ENCODE data around the gene FNBP1L.

FNBP1L gene

GRCh38 chr1:93592551-93592949, 144.6 kb downstream of the FNBP1L start:
- DNase-seq (ENCODE audit: low spot score) = no peak

GRCh38 chr1:93593854-93594602, 146.1 kb downstream of the FNBP1L start:
- DNase-seq (ENCODE audit: low spot score) = no peak

- no peak for DNase-seq (ENCODE audit: low spot score)
These were observed 146.6 kb downstream of the FNBP1L start for GRCh38 chr1:93594603-93594880.

GRCh38 chr1:93595266-93595665, 147.3 kb downstream of the FNBP1L start:
- DNase-seq (ENCODE audit: low spot score) = no peak

GRCh38 chr1:93595743-93596142, 147.8 kb downstream of the FNBP1L start:
- no peak for DNase-seq (ENCODE audit: low spot score)

GRCh38 chr1:93596329-93597089, 148.6 kb downstream of the FNBP1L start:
- DNase-seq (ENCODE audit: low spot score) = no peak

- peak; percentile 35 for DNase-seq (ENCODE audit: low spot score)
These were observed 149.8 kb downstream of the FNBP1L start for GRCh38 chr1:93597709-93598108.

- no peak for DNase-seq (ENCODE audit: low spot score)
These were observed 150.5 kb downstream of the FNBP1L start for GRCh38 chr1:93598396-93598795.

GRCh38 chr1:93598861-93599439, 151.0 kb downstream of the FNBP1L start:
- DNase-seq (ENCODE audit: low spot score) = no peak

GRCh38 chr1:93599479-93599878, 151.6 kb downstream of the FNBP1L start:
- DNase-seq (ENCODE audit: low spot score) = no peak

GRCh38 chr1:93600663-93601062, 152.7 kb downstream of the FNBP1L start:
- no peak for DNase-seq (ENCODE audit: low spot score)

GRCh38 chr1:93601686-93602085, 153.8 kb downstream of the FNBP1L start:
- DNase-seq (ENCODE audit: low spot score) = no peak

- DNase-seq (ENCODE audit: low spot score) = no peak
These were observed 154.2 kb downstream of the FNBP1L start for GRCh38 chr1:93602101-93602500.

GRCh38 chr1:93603106-93603505, 155.2 kb downstream of the FNBP1L start:
- no peak for DNase-seq (ENCODE audit: low spot score)

GRCh38 chr1:93603601-93604000, 155.7 kb downstream of the FNBP1L start:
- no peak for DNase-seq (ENCODE audit: low spot score)
